HepG2 (cell line): ENCODE results near the gene POFUT2. TPM values are rescaled to one million over a fixed set of nuclear protein-coding genes. Genes with fewer than 3 reads are reported as not detected.

Experiments
- BRD4 ChIP-seq: sonication (generic); formaldehyde crosslinking; IDR thresholded peaks from 2 replicates; pipeline ENCODE4 v1.4.0; 2020; ENCODE audit warnings: missing genetic modification reagents
- CHD2 ChIP-seq: IDR thresholded peaks from 2 replicates; pipeline ENCODE4 v1.6.1; 2011; ENCODE audit warnings: low read depth, low read length, improper control_type of control experiment
- CREB1 ChIP-seq, 2 experiments: fragments of 450-650 bp in 1 of 2; IDR thresholded peaks; 2 replicates each; pipeline ENCODE4 v1.6.1; 2016 to 2017; ENCODE audit warnings: control low read depth in 1 of 2, mild to moderate bottlenecking in 1 of 2, missing compliant biosample characterization in 1 of 2, missing genetic modification characterization in 1 of 2
- GATA4 ChIP-seq: sonication (generic); IDR thresholded peaks from 2 replicates; pipeline ENCODE4 v1.6.1; 2016; ENCODE audit warnings: antibody characterized with exemption, low read depth, borderline replicate concordance
- HNF1B ChIP-seq: sonication (generic); formaldehyde crosslinking; IDR thresholded peaks from 2 replicates; pipeline ENCODE4 v1.5.1; 2020; ENCODE audit warnings: mild to moderate bottlenecking, moderate library complexity, missing genetic modification reagents
- KAT7 ChIP-seq: IDR thresholded peaks from 2 replicates; pipeline ENCODE4 v1.6.1; 2018; ENCODE audit warnings: borderline replicate concordance, missing compliant biosample characterization
- KDM6A ChIP-seq: IDR thresholded peaks from 2 replicates; pipeline ENCODE4 v1.6.1; 2016; ENCODE audit warnings: low read depth
- KLF6 ChIP-seq: IDR thresholded peaks from 2 replicates; pipeline ENCODE4 v1.8.0; 2016; ENCODE audit warnings: missing biosample characterization, missing genetic modification reagents
- LRRFIP1 ChIP-seq: sonication (generic); formaldehyde crosslinking; conservative IDR thresholded peaks from 2 replicates; pipeline ENCODE4 v1.4.0; 2020; ENCODE audit warnings: missing genetic modification reagents
- MAX ChIP-seq: IDR thresholded peaks from 2 replicates; pipeline ENCODE4 v1.6.1; 2012; ENCODE audit warnings: inconsistent platforms
- MED1 ChIP-seq: sonication (generic); formaldehyde crosslinking; IDR thresholded peaks from 2 replicates; pipeline ENCODE4 v1.4.0; 2020; ENCODE audit warnings: missing genetic modification reagents
- RAD51 ChIP-seq: fragments of 450-650 bp; IDR thresholded peaks from 2 replicates; pipeline ENCODE4 v1.6.1; 2016; ENCODE audit warnings: borderline replicate concordance
- SATB2 ChIP-seq: sonication (generic); formaldehyde crosslinking; IDR thresholded peaks from 2 replicates; pipeline ENCODE4 v1.5.0; 2020; ENCODE audit warnings: missing genetic modification reagents
- ZBTB38 ChIP-seq: sonication (generic); formaldehyde crosslinking; IDR thresholded peaks from 2 replicates; pipeline ENCODE4 v1.5.1; 2020; ENCODE audit warnings: mild to moderate bottlenecking, missing genetic modification reagents
- ZFY ChIP-seq: sonication (generic); formaldehyde crosslinking; IDR thresholded peaks from 2 replicates; pipeline ENCODE4 v1.4.0; 2020; ENCODE audit warnings: missing genetic modification reagents
- ZNF510 ChIP-seq: sonication (generic); formaldehyde crosslinking; IDR thresholded peaks from 2 replicates; pipeline ENCODE4 v1.4.0; 2020; ENCODE audit warnings: low read depth, mild to moderate bottlenecking, missing genetic modification reagents
- polyA plus RNA-seq, 8 experiments: library from polyadenylated mRNA; depleted of rRNA in 3 of 8; stranded (reverse) in 7 of 8; unstranded in 1 of 8; fragments of >200 nt; fragmentation: Illumina TruSeq in 4 of 8; extraction: Trizol in 4 of 8; gene quantifications; 2 replicates each; pipeline versions ENCODE4 v1.2.1 to v1.2.3, GENCODE V29; 2011 to 2016; ENCODE audit warnings: low read depth in 4 of 8, missing spikeins in 1 of 8, mixed read lengths in 1 of 8; ENCODE audit not compliant: insufficient read depth in 1 of 8
- total RNA-seq, 5 experiments: library from RNA; depleted of rRNA; stranded (reverse); fragments of >200 nt; fragmentation: Illumina TruSeq; extraction: Trizol; gene quantifications; 2 replicates each; pipeline ENCODE4 v1.2.3, GENCODE V29; 2016; ENCODE audit warnings: low read depth in 1 of 5
- TF ChIP-seq, protein P1 (sequence below): IDR thresholded peaks from 2 replicates; pipeline ENCODE4 v1.6.1; 2016
- TF ChIP-seq, protein P2 (sequence below): sonication (generic); formaldehyde crosslinking; IDR thresholded peaks from 2 replicates; pipeline ENCODE4 v1.4.0; 2020; ENCODE audit warnings: missing genetic modification reagents
- TF ChIP-seq, protein P3 (sequence below): sonication (generic); formaldehyde crosslinking; IDR thresholded peaks from 2 replicates; pipeline ENCODE4 v1.8.1; 2023; ENCODE audit warnings: missing genetic modification reagents, mild to moderate bottlenecking, borderline replicate concordance
- TF ChIP-seq, protein P4 (sequence below): sonication (generic); formaldehyde crosslinking; IDR thresholded peaks from 2 replicates; pipeline ENCODE4 v1.4.0; 2020; ENCODE audit warnings: missing genetic modification reagents

Gene POFUT2
- total and polyA plus RNA-seq, 2 of the 13 experiments (the other 11 are each of a cell fraction or from before 2014, with no cell fraction given), result 22.8 to 24.0 TPM

DNA sequence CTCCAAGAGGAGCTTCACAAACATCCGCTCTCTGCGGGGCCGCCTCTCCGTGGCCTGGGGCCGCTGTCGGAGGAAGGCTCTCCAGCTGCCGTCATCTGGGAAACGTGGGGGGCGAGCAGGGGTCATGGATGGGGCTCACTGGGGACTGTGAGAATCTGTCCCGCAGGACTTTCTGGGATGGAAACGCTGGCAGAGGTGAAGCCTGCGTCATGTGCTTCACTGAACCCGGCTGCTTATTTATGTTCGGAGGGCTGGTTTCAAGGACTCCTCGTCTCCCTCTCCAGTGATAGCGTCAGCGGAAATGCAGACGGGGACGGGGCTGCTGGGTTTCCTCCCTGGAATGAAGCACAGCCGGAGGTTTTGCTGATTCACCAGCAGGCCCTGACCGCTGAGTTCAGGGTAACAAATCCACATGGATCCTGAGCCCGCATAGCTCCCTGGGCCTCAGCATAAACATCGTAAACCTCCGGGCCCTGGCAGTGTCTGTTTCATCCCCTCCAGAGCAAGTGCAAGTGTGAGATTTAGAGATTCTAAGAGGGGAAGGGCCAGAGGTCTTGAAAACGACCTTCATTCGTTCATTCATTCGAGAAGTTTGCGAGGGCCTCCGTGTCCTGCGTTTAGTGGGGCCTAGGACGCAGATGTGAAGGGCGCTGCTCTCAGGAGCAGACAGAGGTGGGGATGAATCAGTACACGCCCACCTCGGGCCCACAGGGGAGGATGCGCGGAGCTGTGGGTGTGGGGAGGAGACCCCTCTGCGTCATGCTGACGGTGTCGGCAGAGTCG, 7.0 kb upstream of the POFUT2 start (continued):
- TF ChIP-seq CREB1 (IDR thresholded peaks at IDR 0.05) (no peak), CREB1 (CRISPR knock-in tag; IDR thresholded peaks at IDR 0.05) (no peak), GATA4 (no peak), ZFY (0 out of 2 replicates have a peak, but pooled peaks have one; percentile 20), SATB2 (CRISPR knock-in tag) (no peak), KLF6 (CRISPR knock-in tag) (no peak), KAT7 (no peak), HNF1B (CRISPR knock-in tag) (peak; percentile 17; the same call in 1 of the 2 replicates), MAX (0 out of 2 replicates have a peak, but pooled peaks have one; percentile 18), BRD4 (CRISPR knock-in tag) (no peak), LRRFIP1 (CRISPR knock-in tag) (no peak), RAD51 (no peak), KDM6A (no peak), MED1 (CRISPR knock-in tag) (no peak), ZNF510 (CRISPR knock-in tag) (no peak), ZBTB38 (CRISPR knock-in tag) (peak; percentile 97), CHD2 (no peak)
- TF ChIP-seq, protein P1, sequence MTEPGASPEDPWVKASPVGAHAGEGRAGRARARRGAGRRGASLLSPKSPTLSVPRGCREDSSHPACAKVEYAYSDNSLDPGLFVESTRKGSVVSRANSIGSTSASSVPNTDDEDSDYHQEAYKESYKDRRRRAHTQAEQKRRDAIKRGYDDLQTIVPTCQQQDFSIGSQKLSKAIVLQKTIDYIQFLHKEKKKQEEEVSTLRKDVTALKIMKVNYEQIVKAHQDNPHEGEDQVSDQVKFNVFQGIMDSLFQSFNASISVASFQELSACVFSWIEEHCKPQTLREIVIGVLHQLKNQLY, result no peak
- TF ChIP-seq, protein P2, sequence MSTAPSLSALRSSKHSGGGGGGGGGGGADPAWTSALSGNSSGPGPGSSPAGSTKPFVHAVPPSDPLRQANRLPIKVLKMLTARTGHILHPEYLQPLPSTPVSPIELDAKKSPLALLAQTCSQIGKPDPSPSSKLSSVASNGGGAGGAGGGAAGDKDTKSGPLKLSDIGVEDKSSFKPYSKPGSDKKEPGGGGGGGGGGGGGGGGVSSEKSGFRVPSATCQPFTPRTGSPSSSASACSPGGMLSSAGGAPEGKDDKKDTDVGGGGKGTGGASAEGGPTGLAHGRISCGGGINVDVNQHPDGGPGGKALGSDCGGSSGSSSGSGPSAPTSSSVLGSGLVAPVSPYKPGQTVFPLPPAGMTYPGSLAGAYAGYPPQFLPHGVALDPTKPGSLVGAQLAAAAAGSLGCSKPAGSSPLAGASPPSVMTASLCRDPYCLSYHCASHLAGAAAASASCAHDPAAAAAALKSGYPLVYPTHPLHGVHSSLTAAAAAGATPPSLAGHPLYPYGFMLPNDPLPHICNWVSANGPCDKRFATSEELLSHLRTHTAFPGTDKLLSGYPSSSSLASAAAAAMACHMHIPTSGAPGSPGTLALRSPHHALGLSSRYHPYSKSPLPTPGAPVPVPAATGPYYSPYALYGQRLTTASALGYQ (CRISPR knock-in tag), result no peak
- TF ChIP-seq, protein P3, sequence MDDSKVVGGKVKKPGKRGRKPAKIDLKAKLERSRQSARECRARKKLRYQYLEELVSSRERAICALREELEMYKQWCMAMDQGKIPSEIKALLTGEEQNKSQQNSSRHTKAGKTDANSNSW (CRISPR knock-in tag), result no peak
- TF ChIP-seq, protein P4, sequence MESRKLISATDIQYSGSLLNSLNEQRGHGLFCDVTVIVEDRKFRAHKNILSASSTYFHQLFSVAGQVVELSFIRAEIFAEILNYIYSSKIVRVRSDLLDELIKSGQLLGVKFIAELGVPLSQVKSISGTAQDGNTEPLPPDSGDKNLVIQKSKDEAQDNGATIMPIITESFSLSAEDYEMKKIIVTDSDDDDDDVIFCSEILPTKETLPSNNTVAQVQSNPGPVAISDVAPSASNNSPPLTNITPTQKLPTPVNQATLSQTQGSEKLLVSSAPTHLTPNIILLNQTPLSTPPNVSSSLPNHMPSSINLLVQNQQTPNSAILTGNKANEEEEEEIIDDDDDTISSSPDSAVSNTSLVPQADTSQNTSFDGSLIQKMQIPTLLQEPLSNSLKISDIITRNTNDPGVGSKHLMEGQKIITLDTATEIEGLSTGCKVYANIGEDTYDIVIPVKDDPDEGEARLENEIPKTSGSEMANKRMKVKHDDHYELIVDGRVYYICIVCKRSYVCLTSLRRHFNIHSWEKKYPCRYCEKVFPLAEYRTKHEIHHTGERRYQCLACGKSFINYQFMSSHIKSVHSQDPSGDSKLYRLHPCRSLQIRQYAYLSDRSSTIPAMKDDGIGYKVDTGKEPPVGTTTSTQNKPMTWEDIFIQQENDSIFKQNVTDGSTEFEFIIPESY (CRISPR knock-in tag), result peak; percentile 39; the same call in 1 of the 2 replicates
